ENCODE measurements around the gene MEF2B. TPM values are rescaled to one million over a fixed set of nuclear protein-coding genes. Genes with fewer than 3 reads are reported as not detected.
"Not testable (repeated sequence)": the region's sequence is repeated elsewhere in the genome, so short reads cannot be mapped to it uniquely, and the experiment has no call there.

Gene MEF2B
- total RNA-seq, 1 donor = 0.27 TPM

GRCh38 chr19:19159534-19159933, 10.5 kb downstream of the MEF2B start:
- DNase-seq (ENCODE audit: low read depth in 2 of 3, low spot score in 2 of 3) = no peak

DNA sequence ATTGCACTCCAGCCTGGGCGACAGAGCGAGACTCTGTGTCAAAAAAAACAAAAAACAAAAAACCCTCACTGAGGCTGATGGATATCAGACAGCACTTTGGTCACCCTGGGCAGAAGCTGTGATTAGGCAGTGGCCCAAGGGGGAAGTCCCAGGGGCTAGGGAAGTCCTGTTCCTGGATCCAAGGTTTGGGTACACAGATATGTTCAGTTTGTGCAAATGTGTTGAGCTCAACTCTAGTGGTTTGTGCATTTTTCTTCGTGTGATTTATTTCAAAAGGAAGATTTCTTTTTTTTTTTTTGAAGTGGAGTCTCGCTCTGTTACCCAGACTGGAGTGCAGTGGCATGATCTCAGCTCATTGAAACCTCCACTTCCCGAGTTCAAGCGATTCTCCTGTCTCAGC, 12.3 kb downstream of the MEF2B start:
- no peak for DNase-seq (ENCODE audit: low read depth in 2 of 3, low spot score in 2 of 3)

DNA sequence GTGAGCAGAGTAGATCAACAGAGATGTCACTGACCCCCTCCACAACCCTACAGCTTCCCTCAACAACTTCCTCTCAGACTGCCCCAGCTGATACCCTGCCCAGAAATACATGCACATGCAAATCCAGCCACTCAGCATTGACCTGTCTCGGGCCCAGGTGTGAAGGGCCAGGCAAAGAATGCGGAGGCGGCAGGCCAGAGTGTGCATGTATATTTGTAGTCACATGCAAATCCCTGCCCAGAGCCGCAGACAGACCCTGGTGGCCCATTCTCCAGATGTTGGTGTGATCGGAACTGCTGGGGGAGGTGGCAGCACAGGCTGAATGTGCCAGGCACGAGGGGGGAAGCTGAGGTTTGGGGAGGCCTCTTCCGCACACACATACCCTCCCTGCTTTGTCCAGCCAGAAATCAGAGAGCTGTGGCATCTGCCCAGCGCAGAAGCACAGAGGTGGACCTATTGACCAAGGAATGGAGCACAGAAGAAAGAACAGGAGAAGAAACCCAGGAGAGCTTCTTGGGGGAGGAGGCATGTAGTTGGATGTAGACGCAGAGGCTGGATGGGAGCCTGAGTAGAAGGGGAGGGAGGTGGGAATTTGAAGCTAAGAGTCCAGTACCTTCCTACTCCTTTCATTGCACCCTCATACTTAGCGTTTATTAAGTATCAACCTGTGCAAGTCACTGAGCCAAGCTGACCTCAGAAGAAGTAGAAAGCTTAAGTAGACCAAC, 14.4 kb downstream of the MEF2B start:
- no peak for DNase-seq (ENCODE audit: low read depth in 2 of 3, low spot score in 2 of 3)

GRCh38 chr19:19154768-19155494, 15.1 kb downstream of the MEF2B start:
- DNase-seq (ENCODE audit: low read depth in 2 of 3, low spot score in 2 of 3) = no peak

GRCh38 chr19:19152668-19153384, 17.2 kb downstream of the MEF2B start:
- DNase-seq (ENCODE audit: low read depth in 2 of 3, low spot score in 2 of 3) = no peak

GRCh38 chr19:19151418-19151817, 18.6 kb downstream of the MEF2B start:
- DNase-seq (ENCODE audit: low read depth in 2 of 3, low spot score in 2 of 3) = no peak

- no peak for DNase-seq (ENCODE audit: low read depth in 2 of 3, low spot score in 2 of 3)
Measured at GRCh38 chr19:19149435-19149834, 20.6 kb downstream of the MEF2B start.

DNA sequence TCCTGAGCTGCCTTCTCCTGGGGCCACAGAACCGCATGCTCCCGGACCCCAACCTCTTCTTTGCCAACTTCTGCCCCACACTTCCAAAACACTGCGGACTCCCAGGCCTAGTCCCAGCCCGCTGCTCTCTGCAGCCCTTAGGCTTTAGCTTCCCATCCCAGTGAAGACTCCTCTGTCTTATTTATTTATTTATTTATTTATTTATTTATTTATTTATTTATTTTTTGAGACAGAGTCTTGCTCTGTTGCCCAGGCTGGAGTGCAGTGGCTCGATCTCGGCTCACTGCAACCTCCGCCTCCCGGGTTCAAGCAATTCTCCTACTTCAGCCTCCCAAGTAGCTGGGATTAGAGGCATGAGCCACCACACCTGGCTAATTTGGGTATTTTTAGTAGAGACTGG, 21.6 kb downstream of the MEF2B start:
- not testable (repeated sequence) for DNase-seq (ENCODE audit: low read depth in 2 of 3, low spot score in 2 of 3)

- no peak for DNase-seq (ENCODE audit: low read depth in 2 of 3, low spot score in 2 of 3)
Measured at GRCh38 chr19:19147344-19147743, 22.7 kb downstream of the MEF2B start.

DNA sequence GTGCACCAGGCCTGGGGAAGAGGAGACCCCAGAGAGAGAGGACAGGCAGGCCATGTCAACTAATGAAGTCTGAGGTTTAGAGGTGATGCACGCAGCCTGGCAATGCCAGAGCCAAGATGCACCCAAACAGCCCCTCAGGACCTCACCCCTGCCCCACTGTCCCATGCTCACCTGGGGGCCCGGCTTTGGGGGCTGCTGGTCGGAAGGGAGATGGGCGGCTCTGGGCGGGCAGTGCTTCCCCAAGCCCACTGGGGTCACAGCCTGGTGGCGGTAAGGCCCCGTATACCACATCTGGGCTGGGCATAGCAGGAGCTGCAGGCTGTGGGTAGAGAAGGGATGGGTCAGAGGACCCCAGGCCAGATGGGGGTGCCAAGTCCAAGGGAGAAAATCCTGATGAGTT, 23.2 kb downstream of the MEF2B start:
- no peak for DNase-seq (ENCODE audit: low read depth in 2 of 3, low spot score in 2 of 3)

DNA sequence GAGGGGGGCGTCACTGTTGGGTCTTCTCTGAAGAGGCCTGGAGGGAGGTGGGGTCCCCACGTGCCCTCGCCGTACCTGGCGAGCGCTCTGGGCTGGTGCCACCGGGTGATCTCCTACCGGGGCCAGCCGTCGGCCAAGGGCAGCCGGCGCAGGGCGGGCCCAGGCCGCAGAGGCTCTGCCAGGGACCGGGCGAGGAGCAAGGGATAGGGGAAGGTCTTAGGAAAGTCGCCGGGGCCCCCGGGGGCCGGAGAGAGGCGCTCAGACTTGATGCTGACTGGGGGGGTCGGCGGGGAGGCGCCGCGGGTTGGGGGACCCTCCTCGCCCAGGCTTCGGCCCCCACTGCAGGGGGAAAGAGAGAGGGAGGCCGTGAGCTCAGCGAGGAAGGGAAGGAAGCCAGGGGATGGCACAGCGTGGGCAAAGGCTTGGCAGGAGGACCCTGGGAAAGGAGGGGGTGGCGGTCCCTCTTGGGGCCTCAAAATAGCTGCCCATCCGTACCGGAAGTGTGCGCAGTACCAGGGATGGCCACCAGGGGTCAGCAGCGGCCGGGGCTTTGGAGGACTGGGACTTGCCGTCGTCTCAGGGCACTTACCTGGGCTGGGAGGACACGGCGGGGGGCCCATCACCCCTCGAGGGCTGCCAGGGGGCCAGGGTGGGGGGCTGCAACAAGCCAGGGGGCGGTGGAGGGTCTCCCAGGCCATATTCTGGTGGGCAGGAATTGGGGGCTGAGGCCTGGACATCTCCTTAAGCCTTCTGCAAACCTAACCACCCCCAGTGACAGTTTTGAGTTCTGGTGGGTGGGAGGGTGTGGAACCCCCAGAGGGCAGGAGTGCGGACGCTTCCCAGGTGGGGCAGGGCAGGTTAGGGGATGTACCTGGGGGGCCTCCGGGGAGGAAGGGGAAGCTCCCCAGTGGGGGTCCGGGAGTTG, 24.1 kb downstream of the MEF2B start:
- DNase-seq (ENCODE audit: low read depth in 2 of 3, low spot score in 2 of 3) = peak; percentile 66 to 82 (median 71)

GRCh38 chr19:19145281-19145680, 24.8 kb downstream of the MEF2B start:
- no peak for DNase-seq (ENCODE audit: low read depth in 2 of 3, low spot score in 2 of 3)

DNA sequence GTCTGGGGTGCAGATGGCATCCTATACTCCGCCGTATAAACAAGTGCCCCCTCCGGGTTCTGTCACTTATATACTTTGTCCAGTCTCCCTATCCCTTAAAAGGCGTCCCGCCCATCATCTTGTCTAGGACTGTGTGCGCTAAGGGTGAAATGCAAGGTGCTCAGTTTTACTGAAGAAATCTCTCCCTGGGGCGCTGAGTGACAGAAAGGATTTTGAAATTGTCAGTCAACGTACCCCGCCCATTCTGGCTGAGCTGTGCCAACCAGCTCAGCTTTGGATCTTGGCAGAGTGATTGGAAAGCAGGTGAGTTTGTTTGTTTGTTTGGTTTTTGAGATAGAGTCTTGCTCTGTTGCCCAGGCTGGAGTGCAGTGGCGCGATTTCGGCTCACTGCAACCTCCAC, 27.7 kb downstream of the MEF2B start:
- DNase-seq (ENCODE audit: low read depth in 2 of 3, low spot score in 2 of 3) = no peak

DNA sequence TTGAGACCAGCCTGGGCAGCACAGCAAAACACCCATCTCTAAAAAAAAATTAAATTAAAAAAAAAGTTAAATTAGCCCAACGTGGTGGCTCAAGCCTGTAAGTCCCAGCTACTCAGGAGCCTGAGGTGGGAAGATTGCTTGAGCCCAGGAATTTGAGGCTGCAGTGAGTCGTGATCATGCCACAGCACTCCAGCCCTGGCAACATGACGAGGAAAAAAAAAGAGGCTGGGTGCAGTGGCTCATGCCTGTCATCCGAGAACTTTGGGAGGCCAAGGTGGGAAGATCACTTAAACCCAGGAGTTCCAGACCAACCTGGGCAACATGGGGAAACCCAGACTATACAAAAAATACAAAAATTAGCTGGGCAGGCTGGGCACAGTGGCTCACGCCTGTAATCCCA, 29.6 kb downstream of the MEF2B start:
- no peak for DNase-seq (ENCODE audit: low read depth in 2 of 3, low spot score in 2 of 3)

DNA sequence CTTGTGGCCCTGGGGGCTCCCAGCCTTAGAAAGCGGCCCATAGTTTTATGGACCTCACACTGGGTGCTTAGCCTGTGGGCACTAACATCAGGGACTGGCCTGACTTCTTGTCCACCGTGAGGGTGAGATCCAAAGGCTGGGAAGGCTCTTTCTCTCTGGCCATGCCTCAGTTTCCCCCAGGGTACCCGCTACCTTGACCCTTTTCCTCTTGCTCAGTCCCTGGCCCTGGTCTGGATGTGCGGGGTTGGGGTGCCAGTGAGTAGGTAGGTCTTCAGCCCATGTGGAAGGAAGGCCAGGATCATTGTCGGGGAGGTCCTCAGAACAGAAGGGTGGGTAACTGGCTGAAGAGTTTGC, 30.2 kb downstream of the MEF2B start:
- DNase-seq (ENCODE audit: low read depth in 2 of 3, low spot score in 2 of 3) = no peak

DNA sequence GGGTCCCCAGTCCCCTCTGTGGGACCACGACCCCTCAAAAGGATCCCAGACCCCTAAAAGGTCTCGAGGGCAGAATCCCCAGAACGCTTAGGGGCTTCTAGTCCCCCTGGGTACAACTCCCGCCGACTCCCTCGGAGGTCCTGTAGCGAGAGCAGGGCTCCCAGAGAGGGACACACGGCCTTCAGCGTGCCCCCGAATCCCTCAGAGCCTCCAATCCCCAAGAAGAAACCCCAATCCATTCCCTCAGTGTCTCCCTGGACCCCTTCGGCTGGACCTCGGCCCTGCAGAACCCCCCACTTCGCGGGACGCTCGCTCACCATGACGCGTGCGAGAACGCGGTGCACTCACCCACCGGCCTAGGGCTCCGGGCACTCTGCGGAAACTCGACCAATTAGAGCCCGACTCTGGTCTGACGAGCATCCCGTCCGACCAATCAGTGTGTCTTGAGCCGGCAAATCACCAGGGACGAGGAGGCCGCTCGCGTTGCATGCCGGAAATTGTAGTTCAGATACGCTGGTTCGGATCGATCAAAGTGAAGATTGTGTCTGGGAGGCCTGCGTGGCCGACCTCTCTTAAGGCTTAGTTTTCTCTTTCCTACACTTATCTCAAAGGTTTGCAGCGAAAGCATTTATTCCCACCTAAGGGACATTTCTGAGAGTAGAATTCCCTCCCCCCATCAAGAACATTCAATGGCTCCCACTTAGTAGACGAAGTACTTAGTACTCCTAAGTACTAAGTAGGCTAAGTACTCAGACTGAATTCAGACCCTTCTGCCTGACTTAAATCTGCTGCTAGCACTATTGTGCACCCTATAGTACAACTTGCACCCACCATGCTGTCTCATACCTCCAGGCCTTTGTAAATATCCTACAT, 31.7 kb downstream of the MEF2B start, which contains the start of gene TMEM161A:
TSS of gene TMEM161A (minus strand) at position 370 of the 873 bp plus-strand sequence. CDS start at position 320, 50 bp downstream.
- peak; percentile 83 to 98 (median 97) for DNase-seq (ENCODE audit: low read depth in 2 of 3, low spot score in 2 of 3)

- no peak for DNase-seq (ENCODE audit: low read depth in 2 of 3, low spot score in 2 of 3)
Measured at GRCh38 chr19:19137556-19138108, 32.4 kb downstream of the MEF2B start.

GRCh38 chr19:19135713-19136112, 34.4 kb downstream of the MEF2B start:
- not testable (repeated sequence) for DNase-seq (ENCODE audit: low read depth in 2 of 3, low spot score in 2 of 3)

DNA sequence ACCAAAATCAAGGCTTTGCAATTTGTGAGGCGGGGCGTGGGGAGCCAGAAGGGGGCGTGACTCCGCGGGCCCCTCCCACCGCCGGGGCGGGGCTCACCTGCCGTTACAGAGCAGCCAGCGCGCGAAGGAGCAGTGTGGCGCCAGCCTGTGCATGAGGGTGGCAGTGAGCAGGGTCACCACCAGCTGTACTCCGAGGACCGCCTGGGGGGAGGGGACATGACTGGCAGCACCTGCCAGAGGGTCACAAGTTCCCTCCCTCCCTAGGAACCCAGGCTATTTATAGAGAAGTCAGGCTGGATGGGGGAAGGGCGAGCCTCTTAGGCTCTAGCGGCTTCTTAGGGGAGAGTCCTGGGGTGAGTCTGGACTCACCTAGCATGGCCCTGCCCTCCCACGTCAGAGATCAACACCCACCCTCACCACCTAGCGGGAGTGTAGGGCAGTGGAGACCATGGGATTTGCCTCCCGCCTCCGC, 35.3 kb downstream of the MEF2B start:
- peak in 2 of 3 donors; percentile 81 to 88 for DNase-seq (ENCODE audit: low read depth in 2 of 3, low spot score in 2 of 3)

All from hematopoietic multipotent progenitor cell (in vitro differentiated cells).